Gastrocnemius medialis (tissue), 4 donors: ENCODE results near the gene COLEC11. TPM values are rescaled to one million over a fixed set of nuclear protein-coding genes. Genes with fewer than 3 reads are reported as not detected.

Source experiments
- ATAC-seq, 2 donors: fragments of 150-250 bp; one replicate each; pipeline ENCODE4 v1.9.1; 2016
- DNase-seq, 2 donors: peaks; one replicate each; pipeline ENCODE4 v3.0.0-alpha.2; 2019
- H3K27ac ChIP-seq, 4 donors: fragments of 200-600 bp; sonication (generic); 1 replicate in 1 of 4; 2 replicates in 3 of 4; pipeline ENCODE4 v1.5.1; 2016 to 2018; ENCODE audit warnings: mild to moderate bottlenecking in 2 of 4, moderate library complexity in 1 of 4
- H3K27me3 ChIP-seq, 3 donors: fragments of 200-600 bp; sonication (generic) in 2 of 3; 1 replicate in 1 of 3; 2 replicates in 2 of 3; pipeline versions ENCODE4 v1.5.1 to v1.6.0; 2016 to 2019; ENCODE audit warnings: mild to moderate bottlenecking in 1 of 3, moderate library complexity in 1 of 3
- H3K36me3 ChIP-seq, 2 donors: fragments of 200-600 bp; sonication (generic) in 1 of 2; one replicate each; pipeline ENCODE4 v1.5.1; 2017 to 2018
- H3K4me1 ChIP-seq, 2 donors: fragments of 200-600 bp; sonication (generic) in 1 of 2; one replicate each; pipeline ENCODE4 v1.5.1; 2016 to 2017; ENCODE audit warnings: mild to moderate bottlenecking in 2 of 2
- H3K4me3 ChIP-seq, 4 donors: fragments of 200-600 bp; sonication (generic) in 3 of 4; 1 replicate in 1 of 4; 2 replicates in 3 of 4; pipeline ENCODE4 v1.5.1; 2016 to 2019; ENCODE audit warnings: mild to moderate bottlenecking in 2 of 4
- H3K9me3 ChIP-seq, 3 donors: fragments of 200-600 bp; sonication (generic) in 2 of 3; 1 replicate in 1 of 3; 2 replicates in 2 of 3; pipeline ENCODE4 v1.5.1; 2016 to 2019
- CTCF ChIP-seq, 5 experiments: fragments of 450-650 bp in 3 of 5; fragments of 200-600 bp in 2 of 5; sonication (generic) in 2 of 5; IDR thresholded peaks in 4 of 5; conservative IDR thresholded peaks in 1 of 5; 1 replicate in 4 of 5; 2 replicates in 1 of 5; pipeline ENCODE4 v1.5.1; 2016 to 2019; ENCODE audit warnings: antibody characterized with exemption in 5 of 5, mild to moderate bottlenecking in 3 of 5, moderate library complexity in 3 of 5
- POLR2A ChIP-seq, 2 donors: fragments of 450-650 bp; IDR thresholded peaks; one replicate each; pipeline ENCODE4 v1.6.1; 2017; ENCODE audit warnings: antibody characterized with exemption in 2 of 2, mild to moderate bottlenecking in 2 of 2, moderate library complexity in 2 of 2
- in situ Hi-C, 4 donors: fragments of 200-750 bp; cut with MboI; loops; one replicate each; pipeline versions ENCODE4 v1.15.0 to v1.8.0; 2017; ENCODE audit warnings: low sequenced_read_pairs in 4 of 4
- intact Hi-C: fragments of 100-400 bp; cut with DNase I; formaldehyde crosslinking; loops from one replicate; pipeline ENCODE4 v1.15.1; 2023; ENCODE audit warnings: low total_unique reads
- total RNA-seq, 4 donors: library from RNA; depleted of rRNA; stranded (reverse); fragments of >200 nt; gene quantifications; one replicate each; pipeline versions ENCODE4 v1.1.0 to v1.2.3, GENCODE V29; 2016

The COLEC11 gene
- total RNA-seq, 4 donors from 2014 or later: 0.29 to 0.36 TPM; not detected in 2

GRCh38 chr2:3595404-3595803 lies 492 bp downstream of the COLEC11 start:
- H3K27ac ChIP-seq: no peak overlapping the region
- no peak overlapping the region for H3K4me3 ChIP-seq
- ATAC-seq (no peak), DNase-seq (no peak)
- H3K27me3 ChIP-seq: no peaks in the 10 kb centered on the region
- H3K4me1 ChIP-seq: no peaks in the 10 kb centered on the region
- in situ Hi-C loops (no loop called here), intact Hi-C loops (loop anchor here (10.0 kb wide), 1 partner anchor 59 kb away; the partner anchor contains the start of gene ALLC)
- H3K36me3 ChIP-seq: no peaks in the 10 kb centered on the region
- H3K9me3 ChIP-seq: no peaks in the 10 kb centered on the region
- TF ChIP-seq POLR2A (IDR thresholded peaks at IDR 0.05) (no peak), CTCF (IDR thresholded peaks at IDR 0.05 in 4 of 5, conservative IDR thresholded peaks at IDR 0.05 in 1 of 5) (no peak)

GRCh38 chr2:3595985-3596384 lies 1.1 kb downstream of the COLEC11 start:
- Histone ChIP-seq H3K4me1 (no peaks in the 10 kb centered on the region), H3K27ac (no peak overlapping the region), H3K36me3 (no peaks in the 10 kb centered on the region), H3K27me3 (peaks cover 0 to 2% (median 0%) of the 10 kb centered on the region in 3 donors), H3K9me3 (no peaks in the 10 kb centered on the region), H3K4me3 (no peak overlapping the region)
- no peak for TF ChIP-seq CTCF (IDR thresholded peaks at IDR 0.05 in 4 of 5, conservative IDR thresholded peaks at IDR 0.05 in 1 of 5)
- no peak for ATAC-seq
- DNase-seq: no peak
- intact Hi-C loops (loop anchor here (10.0 kb wide), 1 partner anchor 59 kb away; the partner anchor contains the start of gene ALLC), in situ Hi-C loops (no loop called here)

GRCh38 chr2:3596901-3597417 lies 2.0 kb downstream of the COLEC11 start:
- H3K9me3 ChIP-seq: no peaks in the 10 kb centered on the region
- no peak overlapping the region for H3K4me3 ChIP-seq
- no peak for TF ChIP-seq POLR2A (IDR thresholded peaks at IDR 0.05)
- no peak for TF ChIP-seq CTCF (IDR thresholded peaks at IDR 0.05 in 4 of 5, conservative IDR thresholded peaks at IDR 0.05 in 1 of 5)
- intact Hi-C loops (loop anchor here (10.0 kb wide), 1 partner anchor 58 kb away; the partner anchor contains the start of gene ALLC), in situ Hi-C loops (no loop called here)
- H3K27ac ChIP-seq: no peak overlapping the region
- ATAC-seq: no peak
- no peaks in the 10 kb centered on the region for H3K4me1 ChIP-seq
- no peaks in the 10 kb centered on the region for H3K36me3 ChIP-seq
- no peak for DNase-seq
- H3K27me3 ChIP-seq: peaks cover 0 to 2% (median 0%) of the 10 kb centered on the region in 3 donors

GRCh38 chr2:3597567-3597966 lies 2.7 kb downstream of the COLEC11 start:
- intact Hi-C loops: loop anchor here (10.0 kb wide), 1 partner anchor 57 kb away; the partner anchor contains the start of gene ALLC

More at GRCh38 chr2:3597567-3597966, 2.7 kb downstream of the COLEC11 start:
- TF ChIP-seq POLR2A (IDR thresholded peaks at IDR 0.05) (no peak), CTCF (IDR thresholded peaks at IDR 0.05 in 4 of 5, conservative IDR thresholded peaks at IDR 0.05 in 1 of 5) (no peak)
- ATAC-seq: no peak
- no peak for DNase-seq
- in situ Hi-C loops: no loop called here
- H3K27ac ChIP-seq: no peak overlapping the region
- no peaks in the 10 kb centered on the region for H3K9me3 ChIP-seq
- no peak overlapping the region for H3K4me3 ChIP-seq
- H3K36me3 ChIP-seq: no peaks in the 10 kb centered on the region
- H3K4me1 ChIP-seq: no peaks in the 10 kb centered on the region
- H3K27me3 ChIP-seq: peaks cover 0 to 2% (median 0%) of the 10 kb centered on the region in 3 donors
